Calu3 (cell line): ENCODE results near the gene KIRREL3. TPM values are rescaled to one million over a fixed set of nuclear protein-coding genes. Genes with fewer than 3 reads are reported as not detected.

Experiments used
- BruUV-seq: library from RNA; stranded (reverse); fragments of 400-500 nt; replicated peaks from 2 replicates; lab custom pipeline; 2021; lab: Mats Ljungman, UMichigan
- CTCF ChIA-PET: fragments of 300-600 bp; sonication (Branson Sonifier 250); formaldehyde crosslinking; loops from one replicate; lab custom pipeline; 2022; ENCODE audit warnings: antibody characterized with exemption; lab: Charles Lee
- DNase-seq: peaks from one replicate; pipeline ENCODE4 v3.0.0; 2022
- H3K27ac Mint-ChIP-seq: one replicate; pipeline ENCODE4 v1.8.0; 2022; ENCODE audit warnings: mixed read lengths; ENCODE audit not compliant: unreplicated experiment
- H3K27me3 Mint-ChIP-seq: one replicate; pipeline ENCODE4 v1.8.0; 2022; ENCODE audit warnings: mixed read lengths; ENCODE audit not compliant: unreplicated experiment
- H3K36me3 Mint-ChIP-seq: one replicate; pipeline ENCODE4 v1.8.0; 2022; ENCODE audit warnings: mild to moderate bottlenecking, moderate library complexity, mixed read lengths; ENCODE audit not compliant: insufficient read depth, unreplicated experiment
- H3K4me1 Mint-ChIP-seq: one replicate; pipeline ENCODE4 v1.8.0; 2022; ENCODE audit warnings: mild to moderate bottlenecking, low read depth, mixed read lengths; ENCODE audit not compliant: unreplicated experiment
- H3K4me3 Mint-ChIP-seq: one replicate; pipeline ENCODE4 v1.8.0; 2022; ENCODE audit warnings: mild to moderate bottlenecking, low read depth, moderate library complexity, mixed read lengths; ENCODE audit not compliant: unreplicated experiment
- H3K9me3 Mint-ChIP-seq: one replicate; pipeline ENCODE4 v1.8.0; 2022; ENCODE audit warnings: low read depth, mixed read lengths; ENCODE audit not compliant: unreplicated experiment
- CTCF ChIP-seq: fragments of 200-600 bp; IDR thresholded peaks from one replicate; pipeline ENCODE4 v1.8.0; 2022; ENCODE audit warnings: antibody characterized with exemption; ENCODE audit not compliant: unreplicated experiment
- intact Hi-C: fragments of 100-400 bp; cut with micrococcal nuclease; formaldehyde crosslinking; loops from one replicate; pipeline ENCODE4 v1.10.0; 2022; ENCODE audit not compliant: unreplicated experiment
- total RNA-seq: library from RNA; stranded (reverse); gene quantifications from 2 replicates; pipeline ENCODE4 v1.2.3, GENCODE V29; 2022

Gene KIRREL3
- total RNA-seq, 1 experiment from 2014 or later: 0.26 TPM

- CTCF ChIA-PET: no interaction called here
- Mint-ChIP-seq H3K4me1 (peaks cover 10% of the 10 kb centered on the region), H3K4me3 (no peak overlapping the region), H3K27me3 (no peaks in the 10 kb centered on the region), H3K27ac (no peak overlapping the region), H3K9me3 (peaks cover 6% of the 10 kb centered on the region), H3K36me3 (no peaks in the 10 kb centered on the region)
- intact Hi-C loops: no loop called here
- DNase-seq: no peak
- BruUV-seq: no TSS peak
- no peak for TF ChIP-seq CTCF
Observed at GRCh38 chr11:126925321-126926093, 75.1 kb downstream of the KIRREL3 start.

GRCh38 chr11:126924376-126925040 is 76.1 kb downstream of the KIRREL3 start:
- Mint-ChIP-seq H3K4me3 (no peak overlapping the region), H3K27ac (no peak overlapping the region), H3K9me3 (peaks cover 6% of the 10 kb centered on the region), H3K27me3 (no peaks in the 10 kb centered on the region), H3K4me1 (peaks cover 10% of the 10 kb centered on the region), H3K36me3 (no peaks in the 10 kb centered on the region)
- no TSS peak for BruUV-seq
- no peak for DNase-seq
- intact Hi-C loops: no loop called here
- no peak for TF ChIP-seq CTCF
- CTCF ChIA-PET: no interaction called here

GRCh38 chr11:126920833-126921232 is 79.7 kb downstream of the KIRREL3 start:
- intact Hi-C loops: no loop called here
- Mint-ChIP-seq H3K27me3 (no peaks in the 10 kb centered on the region), H3K27ac (no peak overlapping the region), H3K4me3 (no peak overlapping the region), H3K4me1 (peaks cover 7% of the 10 kb centered on the region), H3K9me3 (peaks cover 4% of the 10 kb centered on the region), H3K36me3 (no peaks in the 10 kb centered on the region)
- DNase-seq: no peak
- no peak for TF ChIP-seq CTCF
- BruUV-seq: no TSS peak
- CTCF ChIA-PET: no interaction called here

GRCh38 chr11:126919147-126919823 is 81.3 kb downstream of the KIRREL3 start:
- intact Hi-C loops: no loop called here

More at GRCh38 chr11:126919147-126919823, 81.3 kb downstream of the KIRREL3 start:
- Mint-ChIP-seq H3K9me3 (peaks cover 4% of the 10 kb centered on the region), H3K4me3 (no peak overlapping the region), H3K36me3 (no peaks in the 10 kb centered on the region), H3K4me1 (peaks cover 7% of the 10 kb centered on the region), H3K27me3 (no peaks in the 10 kb centered on the region), H3K27ac (no peak overlapping the region)
- CTCF ChIA-PET: no interaction called here
- no peak for TF ChIP-seq CTCF
- DNase-seq: no peak
- BruUV-seq: no TSS peak
